MM.1S (cell line): ENCODE measurements around the gene ADK.

Source experiments
- EZH2phosphoT487 ChIP-seq: fragments of 300-600 bp; sonication (generic); IDR thresholded peaks from 2 replicates; pipeline ENCODE4 v1.6.1; 2018; ENCODE audit warnings: antibody characterized with exemption, low read length
- TF ChIP-seq, protein P1 (sequence below): fragments of 300-600 bp; sonication (generic); IDR thresholded peaks from 2 replicates; pipeline ENCODE4 v1.5.1; 2016; ENCODE audit warnings: antibody characterized with exemption, low read length, mixed read lengths

DNA sequence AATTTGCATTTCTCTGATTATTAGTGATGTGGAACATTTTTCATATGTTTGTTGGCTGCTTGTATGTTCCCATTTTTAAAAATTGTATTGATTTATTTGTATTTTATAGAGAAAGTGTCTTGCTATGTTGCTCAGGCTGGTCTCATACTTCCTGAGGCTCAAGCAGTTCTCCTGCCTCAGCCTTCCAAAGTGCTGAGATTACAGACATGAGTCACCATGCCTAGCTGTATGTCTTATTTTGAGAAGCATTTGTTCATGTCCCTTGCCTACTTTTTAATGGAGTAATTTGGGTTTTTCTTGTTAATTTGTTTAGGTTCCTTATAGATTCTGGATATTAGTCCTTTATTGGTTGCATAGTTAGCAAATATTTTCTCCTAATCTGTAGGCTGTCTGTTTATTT, 461.2 kb downstream of the ADK start:
- TF ChIP-seq, protein P1, sequence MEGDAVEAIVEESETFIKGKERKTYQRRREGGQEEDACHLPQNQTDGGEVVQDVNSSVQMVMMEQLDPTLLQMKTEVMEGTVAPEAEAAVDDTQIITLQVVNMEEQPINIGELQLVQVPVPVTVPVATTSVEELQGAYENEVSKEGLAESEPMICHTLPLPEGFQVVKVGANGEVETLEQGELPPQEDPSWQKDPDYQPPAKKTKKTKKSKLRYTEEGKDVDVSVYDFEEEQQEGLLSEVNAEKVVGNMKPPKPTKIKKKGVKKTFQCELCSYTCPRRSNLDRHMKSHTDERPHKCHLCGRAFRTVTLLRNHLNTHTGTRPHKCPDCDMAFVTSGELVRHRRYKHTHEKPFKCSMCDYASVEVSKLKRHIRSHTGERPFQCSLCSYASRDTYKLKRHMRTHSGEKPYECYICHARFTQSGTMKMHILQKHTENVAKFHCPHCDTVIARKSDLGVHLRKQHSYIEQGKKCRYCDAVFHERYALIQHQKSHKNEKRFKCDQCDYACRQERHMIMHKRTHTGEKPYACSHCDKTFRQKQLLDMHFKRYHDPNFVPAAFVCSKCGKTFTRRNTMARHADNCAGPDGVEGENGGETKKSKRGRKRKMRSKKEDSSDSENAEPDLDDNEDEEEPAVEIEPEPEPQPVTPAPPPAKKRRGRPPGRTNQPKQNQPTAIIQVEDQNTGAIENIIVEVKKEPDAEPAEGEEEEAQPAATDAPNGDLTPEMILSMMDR: no peak
- no peak for TF ChIP-seq EZH2phosphoT487
